ENCODE data around the gene LITAFD.

DNA sequence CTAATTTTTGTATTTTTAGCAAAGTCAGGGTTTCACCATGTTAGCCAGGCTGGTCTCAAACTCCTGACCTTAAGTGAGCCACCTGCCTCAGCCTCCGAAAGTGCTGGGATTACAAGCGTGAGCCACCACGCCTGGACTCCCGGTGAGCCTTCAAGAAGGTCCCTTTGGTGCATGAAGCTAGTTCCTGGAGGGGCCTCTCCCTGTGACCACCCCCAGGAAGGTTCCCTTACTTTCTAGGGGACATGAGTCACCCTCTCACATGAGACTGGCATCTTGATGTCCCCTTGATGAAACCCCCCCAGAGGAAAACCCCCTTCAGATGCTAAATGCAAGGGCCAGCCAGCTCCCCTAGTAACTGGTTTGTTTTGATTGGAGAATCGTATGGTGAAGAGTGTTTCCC is 26.2 kb upstream of the LITAFD start:
- TF ChIP-seq, protein P1, sequence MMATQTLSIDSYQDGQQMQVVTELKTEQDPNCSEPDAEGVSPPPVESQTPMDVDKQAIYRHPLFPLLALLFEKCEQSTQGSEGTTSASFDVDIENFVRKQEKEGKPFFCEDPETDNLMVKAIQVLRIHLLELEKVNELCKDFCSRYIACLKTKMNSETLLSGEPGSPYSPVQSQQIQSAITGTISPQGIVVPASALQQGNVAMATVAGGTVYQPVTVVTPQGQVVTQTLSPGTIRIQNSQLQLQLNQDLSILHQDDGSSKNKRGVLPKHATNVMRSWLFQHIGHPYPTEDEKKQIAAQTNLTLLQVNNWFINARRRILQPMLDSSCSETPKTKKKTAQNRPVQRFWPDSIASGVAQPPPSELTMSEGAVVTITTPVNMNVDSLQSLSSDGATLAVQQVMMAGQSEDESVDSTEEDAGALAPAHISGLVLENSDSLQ (IDR thresholded peaks at IDR 0.05) = no peak
- no peak for TF ChIP-seq SP1 (IDR thresholded peaks at IDR 0.05; ENCODE audit: low read depth, low read length)
- TF ChIP-seq, protein P2, sequence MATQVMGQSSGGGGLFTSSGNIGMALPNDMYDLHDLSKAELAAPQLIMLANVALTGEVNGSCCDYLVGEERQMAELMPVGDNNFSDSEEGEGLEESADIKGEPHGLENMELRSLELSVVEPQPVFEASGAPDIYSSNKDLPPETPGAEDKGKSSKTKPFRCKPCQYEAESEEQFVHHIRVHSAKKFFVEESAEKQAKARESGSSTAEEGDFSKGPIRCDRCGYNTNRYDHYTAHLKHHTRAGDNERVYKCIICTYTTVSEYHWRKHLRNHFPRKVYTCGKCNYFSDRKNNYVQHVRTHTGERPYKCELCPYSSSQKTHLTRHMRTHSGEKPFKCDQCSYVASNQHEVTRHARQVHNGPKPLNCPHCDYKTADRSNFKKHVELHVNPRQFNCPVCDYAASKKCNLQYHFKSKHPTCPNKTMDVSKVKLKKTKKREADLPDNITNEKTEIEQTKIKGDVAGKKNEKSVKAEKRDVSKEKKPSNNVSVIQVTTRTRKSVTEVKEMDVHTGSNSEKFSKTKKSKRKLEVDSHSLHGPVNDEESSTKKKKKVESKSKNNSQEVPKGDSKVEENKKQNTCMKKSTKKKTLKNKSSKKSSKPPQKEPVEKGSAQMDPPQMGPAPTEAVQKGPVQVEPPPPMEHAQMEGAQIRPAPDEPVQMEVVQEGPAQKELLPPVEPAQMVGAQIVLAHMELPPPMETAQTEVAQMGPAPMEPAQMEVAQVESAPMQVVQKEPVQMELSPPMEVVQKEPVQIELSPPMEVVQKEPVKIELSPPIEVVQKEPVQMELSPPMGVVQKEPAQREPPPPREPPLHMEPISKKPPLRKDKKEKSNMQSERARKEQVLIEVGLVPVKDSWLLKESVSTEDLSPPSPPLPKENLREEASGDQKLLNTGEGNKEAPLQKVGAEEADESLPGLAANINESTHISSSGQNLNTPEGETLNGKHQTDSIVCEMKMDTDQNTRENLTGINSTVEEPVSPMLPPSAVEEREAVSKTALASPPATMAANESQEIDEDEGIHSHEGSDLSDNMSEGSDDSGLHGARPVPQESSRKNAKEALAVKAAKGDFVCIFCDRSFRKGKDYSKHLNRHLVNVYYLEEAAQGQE (IDR thresholded peaks at IDR 0.05; ENCODE audit: low read depth, low read length) = no peak
- no peak for TF ChIP-seq MTA3 (IDR thresholded peaks at IDR 0.05; ENCODE audit: borderline replicate concordance, low read length)
- TF ChIP-seq, protein P3, sequence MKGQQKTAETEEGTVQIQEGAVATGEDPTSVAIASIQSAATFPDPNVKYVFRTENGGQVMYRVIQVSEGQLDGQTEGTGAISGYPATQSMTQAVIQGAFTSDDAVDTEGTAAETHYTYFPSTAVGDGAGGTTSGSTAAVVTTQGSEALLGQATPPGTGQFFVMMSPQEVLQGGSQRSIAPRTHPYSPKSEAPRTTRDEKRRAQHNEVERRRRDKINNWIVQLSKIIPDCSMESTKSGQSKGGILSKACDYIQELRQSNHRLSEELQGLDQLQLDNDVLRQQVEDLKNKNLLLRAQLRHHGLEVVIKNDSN (IDR thresholded peaks at IDR 0.05; ENCODE audit: borderline replicate concordance, extremely low read length, insufficient read depth, low read depth, low read length) = no peak
- TF ChIP-seq EP300 (IDR thresholded peaks at IDR 0.05; ENCODE audit: borderline replicate concordance in 1 of 2, control insufficient read depth in 1 of 2, low read depth in 2 of 2, low read length in 2 of 2) = no peak
- TF ChIP-seq POLR2AphosphoS2 (IDR thresholded peaks at IDR 0.05; ENCODE audit: low read depth, low read length) = no peak
- TF ChIP-seq, protein P4, sequence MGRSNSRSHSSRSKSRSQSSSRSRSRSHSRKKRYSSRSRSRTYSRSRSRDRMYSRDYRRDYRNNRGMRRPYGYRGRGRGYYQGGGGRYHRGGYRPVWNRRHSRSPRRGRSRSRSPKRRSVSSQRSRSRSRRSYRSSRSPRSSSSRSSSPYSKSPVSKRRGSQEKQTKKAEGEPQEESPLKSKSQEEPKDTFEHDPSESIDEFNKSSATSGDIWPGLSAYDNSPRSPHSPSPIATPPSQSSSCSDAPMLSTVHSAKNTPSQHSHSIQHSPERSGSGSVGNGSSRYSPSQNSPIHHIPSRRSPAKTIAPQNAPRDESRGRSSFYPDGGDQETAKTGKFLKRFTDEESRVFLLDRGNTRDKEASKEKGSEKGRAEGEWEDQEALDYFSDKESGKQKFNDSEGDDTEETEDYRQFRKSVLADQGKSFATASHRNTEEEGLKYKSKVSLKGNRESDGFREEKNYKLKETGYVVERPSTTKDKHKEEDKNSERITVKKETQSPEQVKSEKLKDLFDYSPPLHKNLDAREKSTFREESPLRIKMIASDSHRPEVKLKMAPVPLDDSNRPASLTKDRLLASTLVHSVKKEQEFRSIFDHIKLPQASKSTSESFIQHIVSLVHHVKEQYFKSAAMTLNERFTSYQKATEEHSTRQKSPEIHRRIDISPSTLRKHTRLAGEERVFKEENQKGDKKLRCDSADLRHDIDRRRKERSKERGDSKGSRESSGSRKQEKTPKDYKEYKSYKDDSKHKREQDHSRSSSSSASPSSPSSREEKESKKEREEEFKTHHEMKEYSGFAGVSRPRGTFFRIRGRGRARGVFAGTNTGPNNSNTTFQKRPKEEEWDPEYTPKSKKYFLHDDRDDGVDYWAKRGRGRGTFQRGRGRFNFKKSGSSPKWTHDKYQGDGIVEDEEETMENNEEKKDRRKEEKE (IDR thresholded peaks at IDR 0.05) = no peak
- no peak for TF ChIP-seq NR2F1 (conservative IDR thresholded peaks at IDR 0.05)
- TF ChIP-seq RCOR1 (conservative IDR thresholded peaks at IDR 0.05; ENCODE audit: low read depth, low read length) = no peak
- TF ChIP-seq KDM1A (IDR thresholded peaks at IDR 0.05; ENCODE audit: borderline replicate concordance) = no peak
- TF ChIP-seq, protein P5, sequence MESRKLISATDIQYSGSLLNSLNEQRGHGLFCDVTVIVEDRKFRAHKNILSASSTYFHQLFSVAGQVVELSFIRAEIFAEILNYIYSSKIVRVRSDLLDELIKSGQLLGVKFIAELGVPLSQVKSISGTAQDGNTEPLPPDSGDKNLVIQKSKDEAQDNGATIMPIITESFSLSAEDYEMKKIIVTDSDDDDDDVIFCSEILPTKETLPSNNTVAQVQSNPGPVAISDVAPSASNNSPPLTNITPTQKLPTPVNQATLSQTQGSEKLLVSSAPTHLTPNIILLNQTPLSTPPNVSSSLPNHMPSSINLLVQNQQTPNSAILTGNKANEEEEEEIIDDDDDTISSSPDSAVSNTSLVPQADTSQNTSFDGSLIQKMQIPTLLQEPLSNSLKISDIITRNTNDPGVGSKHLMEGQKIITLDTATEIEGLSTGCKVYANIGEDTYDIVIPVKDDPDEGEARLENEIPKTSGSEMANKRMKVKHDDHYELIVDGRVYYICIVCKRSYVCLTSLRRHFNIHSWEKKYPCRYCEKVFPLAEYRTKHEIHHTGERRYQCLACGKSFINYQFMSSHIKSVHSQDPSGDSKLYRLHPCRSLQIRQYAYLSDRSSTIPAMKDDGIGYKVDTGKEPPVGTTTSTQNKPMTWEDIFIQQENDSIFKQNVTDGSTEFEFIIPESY (IDR thresholded peaks at IDR 0.05) = no peak
- TF ChIP-seq, protein P6, sequence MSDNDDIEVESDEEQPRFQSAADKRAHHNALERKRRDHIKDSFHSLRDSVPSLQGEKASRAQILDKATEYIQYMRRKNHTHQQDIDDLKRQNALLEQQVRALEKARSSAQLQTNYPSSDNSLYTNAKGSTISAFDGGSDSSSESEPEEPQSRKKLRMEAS (IDR thresholded peaks at IDR 0.05; ENCODE audit: low read depth, low read length) = no peak
- no peak for TF ChIP-seq RFX5 (IDR thresholded peaks at IDR 0.05; ENCODE audit: low read depth, low read length)
